ENCODE measurements around the gene HIVEP3.

Gene HIVEP3

GRCh38 chr1:41702771-41703170 is 216.0 kb downstream of the HIVEP3 start:
- Histone ChIP-seq H3K27ac (no peak overlapping the region), H3K4me2 (no peak overlapping the region), H3K4me3 (IDR thresholded peaks at IDR 0.05; ENCODE audit: insufficient read depth, low read depth, low read length) (no peak overlapping the region), H2AFZ (ENCODE audit: low read depth) (no peak overlapping the region), H3K9ac (no peak overlapping the region), H4K20me1 (ENCODE audit: insufficient read depth) (no peaks in the 10 kb centered on the region), H3K36me3 (ENCODE audit: insufficient read depth) (no peaks in the 10 kb centered on the region), H3K27me3 (ENCODE audit: insufficient read depth, low read depth) (no peaks in the 10 kb centered on the region), H3K4me1 (ENCODE audit: low read depth, poor library complexity, severe bottlenecking) (peaks cover 48% of the 10 kb centered on the region), H3K79me2 (ENCODE audit: insufficient read depth, low read depth) (no peaks in the 10 kb centered on the region)
- no peak for TF ChIP-seq CTCF (conservative IDR thresholded peaks at IDR 0.05; ENCODE audit: low read depth, low read length)

GRCh38 chr1:41700986-41701535 is 217.7 kb downstream of the HIVEP3 start:
- H3K4me2 ChIP-seq: peak overlapping the region; percentile 82
- H3K36me3 ChIP-seq (ENCODE audit: insufficient read depth): no peaks in the 10 kb centered on the region
- H3K79me2 ChIP-seq (ENCODE audit: insufficient read depth, low read depth): no peaks in the 10 kb centered on the region
- peak overlapping the region; percentile 13; the same call in 1 of the 2 replicates for H3K9ac ChIP-seq
- H3K4me1 ChIP-seq (ENCODE audit: low read depth, poor library complexity, severe bottlenecking): peaks cover 57% of the 10 kb centered on the region
- no peak for TF ChIP-seq CTCF (conservative IDR thresholded peaks at IDR 0.05; ENCODE audit: low read depth, low read length)
- H2AFZ ChIP-seq (ENCODE audit: low read depth): 0 out of 2 replicates have a peak overlapping the region, but pooled peaks have one; percentile 15
- H4K20me1 ChIP-seq (ENCODE audit: insufficient read depth): no peaks in the 10 kb centered on the region
- H3K27me3 ChIP-seq (ENCODE audit: insufficient read depth, low read depth): no peaks in the 10 kb centered on the region
- no peak overlapping the region for H3K4me3 ChIP-seq (IDR thresholded peaks at IDR 0.05; ENCODE audit: insufficient read depth, low read depth, low read length)
- H3K27ac ChIP-seq: 0 out of 2 replicates have a peak overlapping the region, but pooled peaks have one; percentile 7

- Histone ChIP-seq H3K27me3 (ENCODE audit: insufficient read depth, low read depth) (no peaks in the 10 kb centered on the region), H3K4me3 (IDR thresholded peaks at IDR 0.05; ENCODE audit: insufficient read depth, low read depth, low read length) (no peak overlapping the region), H3K4me1 (ENCODE audit: low read depth, poor library complexity, severe bottlenecking) (peaks cover 60% of the 10 kb centered on the region), H2AFZ (ENCODE audit: low read depth) (0 out of 2 replicates have a peak overlapping the region, but pooled peaks have one; percentile 15), H3K79me2 (ENCODE audit: insufficient read depth, low read depth) (no peaks in the 10 kb centered on the region), H3K9ac (peak overlapping the region; percentile 13; the same call in 1 of the 2 replicates), H4K20me1 (ENCODE audit: insufficient read depth) (no peaks in the 10 kb centered on the region), H3K36me3 (ENCODE audit: insufficient read depth) (no peaks in the 10 kb centered on the region), H3K27ac (no peak overlapping the region; the same call in 1 of the 2 replicates), H3K4me2 (peak overlapping the region; percentile 82)
- TF ChIP-seq CTCF (conservative IDR thresholded peaks at IDR 0.05; ENCODE audit: low read depth, low read length): no peak
These were observed 218.1 kb downstream of the HIVEP3 start for GRCh38 chr1:41700581-41700980.

GRCh38 chr1:41699861-41700248 is 218.9 kb downstream of the HIVEP3 start:
- no peak for TF ChIP-seq CTCF (conservative IDR thresholded peaks at IDR 0.05; ENCODE audit: low read depth, low read length)
- Histone ChIP-seq H2AFZ (ENCODE audit: low read depth) (peak overlapping the region; percentile 55; the same call in 1 of the 2 replicates), H3K27me3 (ENCODE audit: insufficient read depth, low read depth) (no peaks in the 10 kb centered on the region), H3K4me2 (peak overlapping the region; percentile 82), H3K27ac (peak overlapping the region; percentile 85), H3K9ac (peak overlapping the region; percentile 13; the same call in 1 of the 2 replicates), H3K4me1 (ENCODE audit: low read depth, poor library complexity, severe bottlenecking) (peaks cover 68% of the 10 kb centered on the region), H4K20me1 (ENCODE audit: insufficient read depth) (no peaks in the 10 kb centered on the region), H3K4me3 (IDR thresholded peaks at IDR 0.05; ENCODE audit: insufficient read depth, low read depth, low read length) (no peak overlapping the region), H3K79me2 (ENCODE audit: insufficient read depth, low read depth) (no peaks in the 10 kb centered on the region), H3K36me3 (ENCODE audit: insufficient read depth) (no peaks in the 10 kb centered on the region)

All from KMS-11 (cell line).